ENCODE measurements around the gene BCL2L15.

The BCL2L15 gene

GRCh38 chr1:113912594-113913311 lies 25.4 kb upstream of the BCL2L15 start:
- H3K36me3 ChIP-seq (ENCODE audit: control insufficient read depth in 1 of 2, insufficient read depth in 2 of 2, low read length in 2 of 2), result peaks cover 9 to 36% of the 10 kb centered on the region in 2 donors
- peak overlapping the region in 1 of 2 donors; percentile 16 for H3K9ac ChIP-seq (ENCODE audit: low read depth in 1 of 2, low read length in 2 of 2)
- H3K4me1 ChIP-seq (ENCODE audit: control insufficient read depth in 1 of 2, insufficient read depth in 2 of 2, low read length in 2 of 2), result peaks cover 0 to 12% of the 10 kb centered on the region in 2 donors
- no peaks in the 10 kb centered on the region for H3K27me3 ChIP-seq (ENCODE audit: control insufficient read depth in 1 of 2, insufficient read depth in 2 of 2, low read length in 2 of 2)
- peak overlapping the region; percentile 58 for H3K27ac ChIP-seq (ENCODE audit: low read depth, low read length)
- H3K4me3 ChIP-seq (ENCODE audit: low read depth in 1 of 2, low read length in 2 of 2), result no peak overlapping the region
- no peaks in the 10 kb centered on the region for H3K9me3 ChIP-seq (ENCODE audit: control insufficient read depth in 1 of 2, low read length in 2 of 2)

- H3K36me3 ChIP-seq (ENCODE audit: control insufficient read depth in 1 of 2, insufficient read depth in 2 of 2, low read length in 2 of 2), result peaks cover 0 to 30% of the 10 kb centered on the region in 2 donors
- H3K27me3 ChIP-seq (ENCODE audit: control insufficient read depth in 1 of 2, insufficient read depth in 2 of 2, low read length in 2 of 2), result no peaks in the 10 kb centered on the region
- H3K9ac ChIP-seq (ENCODE audit: low read depth in 1 of 2, low read length in 2 of 2), result peak overlapping the region; percentile 83 to 98
- H3K27ac ChIP-seq (ENCODE audit: low read depth, low read length), result peak overlapping the region; percentile 46
- H3K9me3 ChIP-seq (ENCODE audit: control insufficient read depth in 1 of 2, low read length in 2 of 2), result no peaks in the 10 kb centered on the region
- peak overlapping the region; percentile 89 to 94 for H3K4me3 ChIP-seq (ENCODE audit: low read depth in 1 of 2, low read length in 2 of 2)
- peaks cover 39 to 41% of the 10 kb centered on the region in 2 donors for H3K4me1 ChIP-seq (ENCODE audit: control insufficient read depth in 1 of 2, insufficient read depth in 2 of 2, low read length in 2 of 2)
Measured at GRCh38 chr1:113905435-113905861, 18.1 kb upstream of the BCL2L15 start.

GRCh38 chr1:113904674-113905434 lies 17.5 kb upstream of the BCL2L15 start, which contains the start of the genes AP4B1 and DCLRE1B:
AP4B1 (minus strand) TSS chr1:113904799; CDS start chr1:113904717, 82 bp downstream.
DCLRE1B (plus strand) TSS chr1:113905326; CDS start chr1:113905587, 261 bp downstream.
- Histone ChIP-seq H3K27me3 (ENCODE audit: control insufficient read depth in 1 of 2, insufficient read depth in 2 of 2, low read length in 2 of 2) (no peaks in the 10 kb centered on the region), H3K4me1 (ENCODE audit: control insufficient read depth in 1 of 2, insufficient read depth in 2 of 2, low read length in 2 of 2) (peaks cover 41 to 44% of the 10 kb centered on the region in 2 donors), H3K4me3 (ENCODE audit: low read depth in 1 of 2, low read length in 2 of 2) (peak within 1 kb of the TSS; percentile 89 to 96), H3K36me3 (ENCODE audit: control insufficient read depth in 1 of 2, insufficient read depth in 2 of 2, low read length in 2 of 2) (peaks cover 0 to 30% of the 10 kb centered on the region in 2 donors), H3K9me3 (ENCODE audit: control insufficient read depth in 1 of 2, low read length in 2 of 2) (no peaks in the 10 kb centered on the region), H3K27ac (ENCODE audit: low read depth, low read length) (peak within 1 kb of the TSS; percentile 83), H3K9ac (ENCODE audit: low read depth in 1 of 2, low read length in 2 of 2) (peak within 1 kb of the TSS; percentile 96 to 98)

- Histone ChIP-seq H3K4me3 (ENCODE audit: low read depth in 1 of 2, low read length in 2 of 2) (peak overlapping the region; percentile 89 to 96), H3K9me3 (ENCODE audit: control insufficient read depth in 1 of 2, low read length in 2 of 2) (no peaks in the 10 kb centered on the region), H3K36me3 (ENCODE audit: control insufficient read depth in 1 of 2, insufficient read depth in 2 of 2, low read length in 2 of 2) (peaks cover 0 to 34% of the 10 kb centered on the region in 2 donors), H3K27me3 (ENCODE audit: control insufficient read depth in 1 of 2, insufficient read depth in 2 of 2, low read length in 2 of 2) (no peaks in the 10 kb centered on the region), H3K9ac (ENCODE audit: low read depth in 1 of 2, low read length in 2 of 2) (peak overlapping the region; percentile 95 to 96), H3K4me1 (ENCODE audit: control insufficient read depth in 1 of 2, insufficient read depth in 2 of 2, low read length in 2 of 2) (peaks cover 41 to 49% of the 10 kb centered on the region in 2 donors), H3K27ac (ENCODE audit: low read depth, low read length) (peak overlapping the region; percentile 83)
Measured at GRCh38 chr1:113904293-113904673, 16.9 kb upstream of the BCL2L15 start.

GRCh38 chr1:113903501-113904292 lies 16.3 kb upstream of the BCL2L15 start:
- Histone ChIP-seq H3K27ac (ENCODE audit: low read depth, low read length) (peak overlapping the region; percentile 83), H3K36me3 (ENCODE audit: control insufficient read depth in 1 of 2, insufficient read depth in 2 of 2, low read length in 2 of 2) (peaks cover 0 to 36% of the 10 kb centered on the region in 2 donors), H3K4me1 (ENCODE audit: control insufficient read depth in 1 of 2, insufficient read depth in 2 of 2, low read length in 2 of 2) (peaks cover 41 to 55% of the 10 kb centered on the region in 2 donors), H3K9me3 (ENCODE audit: control insufficient read depth in 1 of 2, low read length in 2 of 2) (no peaks in the 10 kb centered on the region), H3K9ac (ENCODE audit: low read depth in 1 of 2, low read length in 2 of 2) (peak overlapping the region; percentile 95 to 96), H3K4me3 (ENCODE audit: low read depth in 1 of 2, low read length in 2 of 2) (peak overlapping the region; percentile 89 to 96), H3K27me3 (ENCODE audit: control insufficient read depth in 1 of 2, insufficient read depth in 2 of 2, low read length in 2 of 2) (no peaks in the 10 kb centered on the region)

GRCh38 chr1:113901191-113901590 lies 13.8 kb upstream of the BCL2L15 start:
- Histone ChIP-seq H3K4me3 (ENCODE audit: low read depth in 1 of 2, low read length in 2 of 2) (no peak overlapping the region), H3K9ac (ENCODE audit: low read depth in 1 of 2, low read length in 2 of 2) (no peak overlapping the region), H3K9me3 (ENCODE audit: control insufficient read depth in 1 of 2, low read length in 2 of 2) (no peaks in the 10 kb centered on the region), H3K4me1 (ENCODE audit: control insufficient read depth in 1 of 2, insufficient read depth in 2 of 2, low read length in 2 of 2) (peaks cover 41 to 63% of the 10 kb centered on the region in 2 donors), H3K27ac (ENCODE audit: low read depth, low read length) (no peak overlapping the region), H3K27me3 (ENCODE audit: control insufficient read depth in 1 of 2, insufficient read depth in 2 of 2, low read length in 2 of 2) (no peaks in the 10 kb centered on the region), H3K36me3 (ENCODE audit: control insufficient read depth in 1 of 2, insufficient read depth in 2 of 2, low read length in 2 of 2) (peaks cover 10 to 44% of the 10 kb centered on the region in 2 donors)

- Histone ChIP-seq H3K36me3 (ENCODE audit: control insufficient read depth in 1 of 2, insufficient read depth in 2 of 2, low read length in 2 of 2) (peaks cover 22 to 60% of the 10 kb centered on the region in 2 donors), H3K27me3 (ENCODE audit: control insufficient read depth in 1 of 2, insufficient read depth in 2 of 2, low read length in 2 of 2) (no peaks in the 10 kb centered on the region), H3K9ac (ENCODE audit: low read depth in 1 of 2, low read length in 2 of 2) (no peak overlapping the region), H3K27ac (ENCODE audit: low read depth, low read length) (no peak overlapping the region), H3K4me3 (ENCODE audit: low read depth in 1 of 2, low read length in 2 of 2) (peak overlapping the region in 1 of 2 donors; percentile 12), H3K4me1 (ENCODE audit: control insufficient read depth in 1 of 2, insufficient read depth in 2 of 2, low read length in 2 of 2) (peaks cover 38 to 64% of the 10 kb centered on the region in 2 donors), H3K9me3 (ENCODE audit: control insufficient read depth in 1 of 2, low read length in 2 of 2) (no peaks in the 10 kb centered on the region)
Measured at GRCh38 chr1:113899111-113899510, 11.7 kb upstream of the BCL2L15 start.

GRCh38 chr1:113898241-113898814 lies 10.9 kb upstream of the BCL2L15 start:
- Histone ChIP-seq H3K4me3 (ENCODE audit: low read depth in 1 of 2, low read length in 2 of 2) (no peak overlapping the region), H3K4me1 (ENCODE audit: control insufficient read depth in 1 of 2, insufficient read depth in 2 of 2, low read length in 2 of 2) (peaks cover 32 to 59% of the 10 kb centered on the region in 2 donors), H3K27me3 (ENCODE audit: control insufficient read depth in 1 of 2, insufficient read depth in 2 of 2, low read length in 2 of 2) (no peaks in the 10 kb centered on the region), H3K27ac (ENCODE audit: low read depth, low read length) (no peak overlapping the region), H3K9ac (ENCODE audit: low read depth in 1 of 2, low read length in 2 of 2) (no peak overlapping the region), H3K36me3 (ENCODE audit: control insufficient read depth in 1 of 2, insufficient read depth in 2 of 2, low read length in 2 of 2) (peaks cover 22 to 60% of the 10 kb centered on the region in 2 donors), H3K9me3 (ENCODE audit: control insufficient read depth in 1 of 2, low read length in 2 of 2) (no peaks in the 10 kb centered on the region)

- Histone ChIP-seq H3K27me3 (ENCODE audit: control insufficient read depth in 1 of 2, insufficient read depth in 2 of 2, low read length in 2 of 2) (no peaks in the 10 kb centered on the region), H3K4me3 (ENCODE audit: low read depth in 1 of 2, low read length in 2 of 2) (no peak overlapping the region), H3K9ac (ENCODE audit: low read depth in 1 of 2, low read length in 2 of 2) (no peak overlapping the region), H3K9me3 (ENCODE audit: control insufficient read depth in 1 of 2, low read length in 2 of 2) (no peaks in the 10 kb centered on the region), H3K36me3 (ENCODE audit: control insufficient read depth in 1 of 2, insufficient read depth in 2 of 2, low read length in 2 of 2) (peaks cover 22 to 52% of the 10 kb centered on the region in 2 donors), H3K27ac (ENCODE audit: low read depth, low read length) (no peak overlapping the region), H3K4me1 (ENCODE audit: control insufficient read depth in 1 of 2, insufficient read depth in 2 of 2, low read length in 2 of 2) (peaks cover 9 to 38% of the 10 kb centered on the region in 2 donors)
Measured at GRCh38 chr1:113895961-113896360, 8.6 kb upstream of the BCL2L15 start.
